Esophagus squamous epithelium (tissue), 5 donors: ENCODE results near the gene ADGRA3. TPM values are rescaled to one million over a fixed set of nuclear protein-coding genes. Genes with fewer than 3 reads are reported as not detected.

Experiments
- DNase-seq: peaks from one replicate; lab custom pipeline; 2025; lab: John Stamatoyannopoulos, UW
- H3K27ac ChIP-seq, 4 donors: fragments of 200-600 bp; sonication (generic); one replicate each; pipeline ENCODE4 v1.5.1; 2016 to 2019; ENCODE audit warnings: mild to moderate bottlenecking in 1 of 4
- H3K27me3 ChIP-seq, 4 donors: fragments of 200-600 bp; sonication (generic); 1 replicate in 3 of 4; 2 replicates in 1 of 4; pipeline versions ENCODE4 v1.5.1 to v1.6.0; 2017 to 2021; ENCODE audit warnings: antibody characterized with exemption in 1 of 4
- H3K36me3 ChIP-seq, 3 donors: fragments of 200-600 bp; sonication (generic); one replicate each; pipeline ENCODE4 v1.5.1; 2016 to 2019
- H3K4me1 ChIP-seq, 3 donors: fragments of 200-600 bp; sonication (generic); one replicate each; pipeline ENCODE4 v1.5.1; 2017 to 2019
- H3K4me3 ChIP-seq, 4 donors: fragments of 200-600 bp; sonication (generic); 1 replicate in 3 of 4; 2 replicates in 1 of 4; pipeline ENCODE4 v1.5.1; 2016 to 2019; ENCODE audit warnings: mild to moderate bottlenecking in 2 of 4, moderate library complexity in 1 of 4
- H3K9me3 ChIP-seq, 3 donors: fragments of 200-600 bp; sonication (generic); one replicate each; pipeline ENCODE4 v1.5.1; 2016 to 2019
- CTCF ChIP-seq, 6 experiments: fragments of 450-650 bp in 4 of 6; fragments of 200-600 bp in 2 of 6; sonication (generic) in 2 of 6; IDR thresholded peaks; one replicate each; pipeline ENCODE4 v1.5.1; 2016 to 2019; ENCODE audit warnings: antibody characterized with exemption in 6 of 6, mild to moderate bottlenecking in 4 of 6, moderate library complexity in 4 of 6
- POLR2A ChIP-seq, 4 donors: fragments of 450-650 bp; IDR thresholded peaks; one replicate each; pipeline ENCODE4 v1.6.1; 2017; ENCODE audit warnings: antibody characterized with exemption in 4 of 4, mild to moderate bottlenecking in 4 of 4, moderate library complexity in 3 of 4
- WGBS, 2 donors: methylation state at CpG; one replicate each; pipeline ENCODE4 v1.1.5; 2018; 5-methylcytosine and 5-hydroxymethylcytosine counted together
- intact Hi-C: fragments of 100-400 bp; cut with DNase I; formaldehyde crosslinking; loops from one replicate; pipeline ENCODE4 v1.15.0; 2022
- total RNA-seq, 4 donors: library from RNA; depleted of rRNA; stranded (reverse); fragments of >200 nt; gene quantifications; one replicate each; pipeline ENCODE4 v1.1.0, GENCODE V29; 2016
- donor health status: DM: yes; HTN: yes; CAD: no.

The ADGRA3 gene
- total RNA-seq, 4 donors from 2014 or later: 5.4 to 20.4 (median 12.9) TPM

- Histone ChIP-seq H3K4me3 (no peak overlapping the region), H3K27ac (no peak overlapping the region), H3K4me1 (no peaks in the 10 kb centered on the region), H3K27me3 (no peaks in the 10 kb centered on the region), H3K9me3 (no peaks in the 10 kb centered on the region), H3K36me3 (no peaks in the 10 kb centered on the region)
- no peak for DNase-seq
- TF ChIP-seq POLR2A (IDR thresholded peaks at IDR 0.05) (no peak), CTCF (IDR thresholded peaks at IDR 0.05) (no peak)
- WGBS, 2 donors: 84 to 86% methylated on average over 2 of the region's 2 CpGs
- intact Hi-C loops: no loop called here
Observed at GRCh38 chr4:22343606-22344005, 172.3 kb downstream of the ADGRA3 start.

GRCh38 chr4:22339491-22339890 is 176.4 kb downstream of the ADGRA3 start:
- no peaks in the 10 kb centered on the region for H3K9me3 ChIP-seq
- H3K27me3 ChIP-seq: no peaks in the 10 kb centered on the region
- no peaks in the 10 kb centered on the region for H3K36me3 ChIP-seq
- TF ChIP-seq POLR2A (IDR thresholded peaks at IDR 0.05) (no peak), CTCF (IDR thresholded peaks at IDR 0.05) (no peak)
- no peak overlapping the region for H3K4me3 ChIP-seq
- WGBS, 2 donors: 68% methylated on average over 5 of the region's 5 CpGs
- intact Hi-C loops: no loop called here
- no peak for DNase-seq
- H3K4me1 ChIP-seq: no peaks in the 10 kb centered on the region
- H3K27ac ChIP-seq: no peak overlapping the region

- Histone ChIP-seq H3K4me3 (no peak overlapping the region), H3K4me1 (no peaks in the 10 kb centered on the region), H3K27ac (no peak overlapping the region), H3K9me3 (no peaks in the 10 kb centered on the region), H3K36me3 (no peaks in the 10 kb centered on the region), H3K27me3 (no peaks in the 10 kb centered on the region)
- no peak for TF ChIP-seq POLR2A (IDR thresholded peaks at IDR 0.05)
- no peak for TF ChIP-seq CTCF (IDR thresholded peaks at IDR 0.05)
- WGBS, 2 donors: 91 to 94% methylated on average over 2 of the region's 2 CpGs
- DNase-seq: no peak
- intact Hi-C loops: no loop called here
Observed at GRCh38 chr4:22338796-22339195, 177.1 kb downstream of the ADGRA3 start.

Other genes starting within 250 kb of the ADGRA3 start
- gene GBA3, start 176.9 kb upstream of the ADGRA3 start, total RNA-seq: not detected